Omental fat pad (tissue), 4 donors: ENCODE measurements around the gene AP3B1. TPM values are rescaled to one million over a fixed set of nuclear protein-coding genes. Genes with fewer than 3 reads are reported as not detected.

Source experiments
- ATAC-seq: fragments of 150-250 bp; one replicate; pipeline ENCODE4 v1.9.1; 2016; ENCODE audit warnings: mild to moderate bottlenecking, moderate library complexity; ENCODE audit not compliant: low FRiP score
- DNase-seq: peaks from one replicate; pipeline ENCODE4 v3.0.0-alpha.2; 2019; ENCODE audit warnings: low spot score
- CTCF ChIP-seq, 3 donors: fragments of 450-650 bp; IDR thresholded peaks; one replicate each; pipeline ENCODE4 v1.5.1; 2016 to 2017; ENCODE audit warnings: antibody characterized with exemption in 3 of 3, mild to moderate bottlenecking in 3 of 3, moderate library complexity in 2 of 3
- total RNA-seq, 4 donors: library from RNA; depleted of rRNA; stranded (reverse); fragments of >200 nt; gene quantifications; one replicate each; pipeline ENCODE4 v1.1.0, GENCODE V29; 2016

Gene AP3B1
- total RNA-seq, 4 donors from 2014 or later, result 31.1 to 47.3 (median 41.7) TPM

DNA sequence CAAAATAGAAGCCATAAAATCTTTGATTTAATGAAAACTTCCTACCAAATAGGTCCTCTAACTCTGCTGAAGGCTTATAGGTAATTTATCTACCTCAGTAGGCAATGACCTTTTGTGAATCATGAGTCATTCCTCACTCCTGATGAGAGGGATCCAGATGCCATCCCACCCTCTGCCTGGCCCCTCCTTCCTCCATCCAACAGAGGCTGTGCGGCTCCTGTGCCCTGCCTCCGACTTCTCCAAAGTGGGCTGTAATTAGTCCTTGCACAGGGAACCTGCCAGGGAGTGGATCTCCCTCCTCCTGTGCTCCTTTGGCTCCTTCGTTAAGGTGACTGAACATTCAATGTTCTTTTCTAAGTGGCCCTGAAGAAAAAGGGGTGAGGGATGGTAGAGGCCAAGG, 304.5 kb downstream of the AP3B1 start:
- ATAC-seq, result no peak
- no peak for TF ChIP-seq CTCF (IDR thresholded peaks at IDR 0.05)
- DNase-seq, result no peak

- DNase-seq (no peak), ATAC-seq (no peak)
- TF ChIP-seq CTCF (IDR thresholded peaks at IDR 0.05), result no peak
Observed at GRCh38 chr5:77987988-77988387, 306.5 kb downstream of the AP3B1 start.

DNA sequence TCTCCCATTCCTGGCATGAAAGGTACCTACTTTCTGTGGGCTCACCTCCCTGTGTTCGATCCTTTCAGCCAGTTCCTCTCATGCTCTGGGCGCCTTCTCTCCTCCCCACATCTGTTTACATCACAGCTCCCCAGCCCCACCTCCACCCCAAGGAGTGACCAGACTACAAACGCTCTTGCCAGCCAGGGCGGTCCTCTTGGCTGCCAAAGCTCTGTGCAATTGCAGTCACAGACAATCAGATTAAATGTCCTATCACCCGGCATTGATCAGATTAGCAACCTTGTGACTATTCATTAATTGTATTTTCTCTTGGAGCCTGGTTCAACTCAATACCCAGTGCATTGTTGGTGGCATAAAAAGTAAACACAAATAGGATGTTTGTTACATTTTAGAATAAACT, 307.2 kb downstream of the AP3B1 start:
- ATAC-seq (no peak), DNase-seq (no peak)
- TF ChIP-seq CTCF (IDR thresholded peaks at IDR 0.05), result no peak

DNA sequence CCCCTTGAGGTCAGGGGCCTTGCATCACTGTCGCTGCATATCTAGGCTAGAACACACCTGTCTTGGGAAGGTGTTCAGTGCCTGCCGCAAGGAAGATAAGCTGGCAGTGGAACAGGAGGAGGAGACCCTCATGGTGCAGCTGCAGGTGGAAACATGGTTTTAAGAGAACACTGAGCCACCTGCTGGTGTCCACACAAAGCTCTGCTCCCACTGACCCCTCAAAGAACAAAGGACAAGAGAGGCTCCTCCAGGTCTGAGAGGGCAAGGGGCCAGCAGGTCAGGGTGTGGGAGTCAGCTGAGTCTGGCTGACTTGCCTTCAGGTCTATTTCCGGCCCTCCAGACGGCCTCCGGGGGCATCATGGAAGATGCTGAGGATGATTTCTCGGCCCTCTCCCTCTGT, 308.2 kb downstream of the AP3B1 start:
- no peak for TF ChIP-seq CTCF (IDR thresholded peaks at IDR 0.05)
- no peak for ATAC-seq
- DNase-seq, result no peak

- TF ChIP-seq CTCF (IDR thresholded peaks at IDR 0.05), result no peak
- DNase-seq (no peak), ATAC-seq (no peak)
Observed at GRCh38 chr5:77985247-77985646, 309.3 kb downstream of the AP3B1 start.

DNA sequence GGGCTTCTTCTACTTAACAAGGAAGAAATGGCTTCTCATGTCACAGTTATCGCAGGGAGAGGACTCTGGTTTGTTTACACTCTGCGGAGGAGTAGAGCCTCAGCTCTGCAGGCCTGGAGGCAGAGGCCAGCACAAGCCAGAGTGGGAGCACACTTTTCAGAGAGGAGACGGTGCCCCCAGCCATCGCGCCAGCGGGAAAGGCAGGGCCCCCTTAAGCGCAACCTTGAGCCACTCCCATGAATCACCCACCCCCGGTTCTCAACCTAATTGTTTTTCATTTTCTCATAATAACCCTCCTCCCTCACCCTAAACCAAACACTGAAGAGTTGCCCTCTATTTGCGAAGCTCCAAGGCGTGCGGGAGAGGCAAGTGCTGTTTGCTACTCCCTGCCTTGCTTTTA, 309.9 kb downstream of the AP3B1 start:
- no peak for DNase-seq
- no peak for TF ChIP-seq CTCF (IDR thresholded peaks at IDR 0.05)
- no peak for ATAC-seq

DNA sequence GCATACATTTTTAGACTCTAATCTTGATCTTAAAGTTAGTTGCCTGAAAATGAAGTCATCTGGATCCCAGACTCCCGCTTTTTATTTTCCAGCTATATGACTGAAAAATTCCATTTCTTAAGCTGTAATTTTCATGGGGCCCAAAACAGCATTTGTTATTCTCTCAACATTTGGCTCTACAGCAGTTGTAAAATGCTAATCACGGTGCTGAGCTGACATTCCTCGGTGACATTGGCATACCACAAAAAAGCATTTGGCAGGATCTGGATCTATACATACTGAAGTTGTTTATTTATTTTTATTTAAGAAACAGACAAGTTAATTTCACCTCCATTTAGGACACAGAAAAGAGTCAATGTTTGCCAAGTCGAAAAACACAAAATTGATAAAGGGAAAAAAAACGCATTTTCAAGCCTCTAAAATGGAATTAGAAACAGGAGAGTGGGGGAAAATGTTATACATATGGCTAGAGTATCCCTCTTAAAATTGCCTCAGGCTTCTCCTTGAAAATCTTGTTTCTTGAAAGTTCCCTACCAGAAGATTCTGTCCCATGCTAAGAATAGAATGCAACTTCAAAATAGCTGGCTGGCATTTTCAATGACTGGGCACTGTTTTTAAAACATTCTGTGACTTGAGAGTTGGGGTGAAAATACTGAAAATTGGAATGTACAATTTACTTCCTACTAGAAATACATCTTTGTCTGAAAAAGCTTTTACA, 310.9 kb downstream of the AP3B1 start:
- DNase-seq (no peak), ATAC-seq (no peak)
- TF ChIP-seq CTCF (IDR thresholded peaks at IDR 0.05), result no peak
